ENCODE measurements around the gene EGFL6. TPM values are rescaled to one million over a fixed set of nuclear protein-coding genes. Genes with fewer than 3 reads are reported as not detected.

EGFL6 gene
- total and polyA plus RNA-seq, 4 donors = 0.02 to 0.23 TPM; not detected in 2

GRCh38 chrX:13607996-13608365, 38.6 kb downstream of the EGFL6 start:
- Histone ChIP-seq H3K9me3 (ENCODE audit: control insufficient read depth in 4 of 4, low read length in 3 of 4) (no peaks in the 10 kb centered on the region), H3K36me3 (ENCODE audit: control insufficient read depth in 4 of 4, insufficient read depth in 3 of 4, low read depth in 1 of 4, low read length in 3 of 4) (no peaks in the 10 kb centered on the region), H3K4me1 (ENCODE audit: control insufficient read depth in 4 of 4, insufficient read depth in 4 of 4, low read length in 3 of 4) (no peaks in the 10 kb centered on the region), H3K4me3 (ENCODE audit: low read depth in 1 of 3, low read length in 3 of 3) (no peak overlapping the region), H3K9ac (ENCODE audit: low read depth in 1 of 2, low read length in 2 of 2) (no peak overlapping the region), H3K27ac (ENCODE audit: low read depth in 1 of 2, low read length in 2 of 2) (no peak overlapping the region), H3K27me3 (ENCODE audit: control insufficient read depth in 4 of 4, insufficient read depth in 4 of 4, low read length in 3 of 4) (no peaks in the 10 kb centered on the region)
- no peak for DNase-seq (ENCODE audit: low spot score)
- TF ChIP-seq SP1 (IDR thresholded peaks at IDR 0.05) (no peak), CTCF (IDR thresholded peaks at IDR 0.05; ENCODE audit: low read depth, low read length, missing input control) (no peak), REST (IDR thresholded peaks at IDR 0.05) (no peak), HNF4G (IDR thresholded peaks at IDR 0.05) (no peak), GABPA (IDR thresholded peaks at IDR 0.05 in 1 of 2, conservative IDR thresholded peaks at IDR 0.05 in 1 of 2) (no peak), TAF1 (conservative IDR thresholded peaks at IDR 0.05) (no peak), NR2F2 (IDR thresholded peaks at IDR 0.05) (no peak), EGR1 (IDR thresholded peaks at IDR 0.05; ENCODE audit: low read depth in 2 of 2) (no peak), YY1 (IDR thresholded peaks at IDR 0.05) (no peak), JUND (IDR thresholded peaks at IDR 0.05) (no peak), RAD21 (IDR thresholded peaks at IDR 0.05) (no peak), RXRA (IDR thresholded peaks at IDR 0.05) (no peak), FOXA1 (IDR thresholded peaks at IDR 0.05) (no peak), HNF4A (conservative IDR thresholded peaks at IDR 0.05) (no peak), ATF3 (IDR thresholded peaks at IDR 0.05) (no peak), MAX (IDR thresholded peaks at IDR 0.05) (no peak)
- WGBS = 68% methylated on average over 2 of the region's 2 CpGs

- H3K9ac ChIP-seq (ENCODE audit: low read depth in 1 of 2, low read length in 2 of 2) = no peak overlapping the region
- no peak for DNase-seq (ENCODE audit: low spot score)
- TF ChIP-seq FOXA1 (IDR thresholded peaks at IDR 0.05) = no peak
- no peak for TF ChIP-seq ATF3 (IDR thresholded peaks at IDR 0.05)
- TF ChIP-seq HNF4G (IDR thresholded peaks at IDR 0.05) = no peak
- TF ChIP-seq GABPA (IDR thresholded peaks at IDR 0.05 in 1 of 2, conservative IDR thresholded peaks at IDR 0.05 in 1 of 2) = no peak
- no peak for TF ChIP-seq REST (IDR thresholded peaks at IDR 0.05)
- TF ChIP-seq RXRA (IDR thresholded peaks at IDR 0.05) = no peak
- TF ChIP-seq MAX (IDR thresholded peaks at IDR 0.05) = no peak
- no peak for TF ChIP-seq EGR1 (IDR thresholded peaks at IDR 0.05; ENCODE audit: low read depth in 2 of 2)
- TF ChIP-seq YY1 (IDR thresholded peaks at IDR 0.05) = no peak
- H3K36me3 ChIP-seq (ENCODE audit: control insufficient read depth in 4 of 4, insufficient read depth in 3 of 4, low read depth in 1 of 4, low read length in 3 of 4) = no peaks in the 10 kb centered on the region
- no peak overlapping the region for H3K27ac ChIP-seq (ENCODE audit: low read depth in 1 of 2, low read length in 2 of 2)
- no peak overlapping the region for H3K4me3 ChIP-seq (ENCODE audit: low read depth in 1 of 3, low read length in 3 of 3)
- no peaks in the 10 kb centered on the region for H3K4me1 ChIP-seq (ENCODE audit: control insufficient read depth in 4 of 4, insufficient read depth in 4 of 4, low read length in 3 of 4)
- no peaks in the 10 kb centered on the region for H3K27me3 ChIP-seq (ENCODE audit: control insufficient read depth in 4 of 4, insufficient read depth in 4 of 4, low read length in 3 of 4)
- H3K9me3 ChIP-seq (ENCODE audit: control insufficient read depth in 4 of 4, low read length in 3 of 4) = no peaks in the 10 kb centered on the region
Measured at GRCh38 chrX:13614154-13614553, 44.8 kb downstream of the EGFL6 start.
